HFFc6 (cell line): ENCODE measurements around the gene ZFP91. TPM values are rescaled to one million over a fixed set of nuclear protein-coding genes. Genes with fewer than 3 reads are reported as not detected.
A peak's percentile ranks its signal among the peaks of the same experiment; 100 is the strongest.

Experiments used
- DNase-seq: peaks from one replicate; pipeline ENCODE4 v3.0.0-alpha.2; 2018
- H3K27ac Mint-ChIP-seq: 2 replicates; pipeline ENCODE4 v1.8.0; 2020; ENCODE audit warnings: mild to moderate bottlenecking, mixed read lengths
- H3K27me3 Mint-ChIP-seq: 2 replicates; pipeline ENCODE4 v1.8.0; 2021; ENCODE audit warnings: mild to moderate bottlenecking, moderate library complexity, mixed read lengths; ENCODE audit not compliant: insufficient read depth
- H3K36me3 Mint-ChIP-seq: 2 replicates; pipeline ENCODE4 v1.8.0; 2021; ENCODE audit warnings: low read depth, mixed read lengths
- H3K4me1 Mint-ChIP-seq: 2 replicates; pipeline ENCODE4 v1.8.0; 2020; ENCODE audit warnings: low read depth, mixed read lengths
- H3K4me3 Mint-ChIP-seq: 2 replicates; pipeline ENCODE4 v1.8.0; 2020; ENCODE audit warnings: mild to moderate bottlenecking, moderate library complexity, mixed read lengths
- H3K9me3 Mint-ChIP-seq: 2 replicates; pipeline ENCODE4 v1.8.0; 2020; ENCODE audit warnings: mild to moderate bottlenecking, mixed read lengths
- total RNA-seq, 6 experiments: library from RNA; stranded (reverse); fragmentation: NEBNext Ultra II Directional; extraction: Animal tissue kit (Norgen Biotek cat#: 25700); gene quantifications; 2 replicates in 1 of 6; 3 replicates in 5 of 6; pipeline ENCODE4 v1.2.3, GENCODE V29; 2021
- TF ChIP-seq, protein P1 (sequence below): fragments of 200-600 bp; sonication (generic); IDR thresholded peaks from 2 replicates; pipeline ENCODE4 v1.5.0; 2021; ENCODE audit warnings: antibody characterized with exemption, mild to moderate bottlenecking

The ZFP91 gene
- total RNA-seq, 6 experiments from 2014 or later, result 51.9 to 69.1 (median 59.4) TPM

GRCh38 chr11:58591659-58592058 lies 12.8 kb downstream of the ZFP91 start:
- H3K4me1 Mint-ChIP-seq, result peaks cover 52% of the 10 kb centered on the region
- no peaks in the 10 kb centered on the region for H3K27me3 Mint-ChIP-seq
- H3K4me3 Mint-ChIP-seq, result no peak overlapping the region
- no peak overlapping the region for H3K27ac Mint-ChIP-seq
- TF ChIP-seq, protein P1, sequence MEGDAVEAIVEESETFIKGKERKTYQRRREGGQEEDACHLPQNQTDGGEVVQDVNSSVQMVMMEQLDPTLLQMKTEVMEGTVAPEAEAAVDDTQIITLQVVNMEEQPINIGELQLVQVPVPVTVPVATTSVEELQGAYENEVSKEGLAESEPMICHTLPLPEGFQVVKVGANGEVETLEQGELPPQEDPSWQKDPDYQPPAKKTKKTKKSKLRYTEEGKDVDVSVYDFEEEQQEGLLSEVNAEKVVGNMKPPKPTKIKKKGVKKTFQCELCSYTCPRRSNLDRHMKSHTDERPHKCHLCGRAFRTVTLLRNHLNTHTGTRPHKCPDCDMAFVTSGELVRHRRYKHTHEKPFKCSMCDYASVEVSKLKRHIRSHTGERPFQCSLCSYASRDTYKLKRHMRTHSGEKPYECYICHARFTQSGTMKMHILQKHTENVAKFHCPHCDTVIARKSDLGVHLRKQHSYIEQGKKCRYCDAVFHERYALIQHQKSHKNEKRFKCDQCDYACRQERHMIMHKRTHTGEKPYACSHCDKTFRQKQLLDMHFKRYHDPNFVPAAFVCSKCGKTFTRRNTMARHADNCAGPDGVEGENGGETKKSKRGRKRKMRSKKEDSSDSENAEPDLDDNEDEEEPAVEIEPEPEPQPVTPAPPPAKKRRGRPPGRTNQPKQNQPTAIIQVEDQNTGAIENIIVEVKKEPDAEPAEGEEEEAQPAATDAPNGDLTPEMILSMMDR, result no peak
- DNase-seq, result no peak
- H3K36me3 Mint-ChIP-seq, result peaks cover 15% of the 10 kb centered on the region
- no peaks in the 10 kb centered on the region for H3K9me3 Mint-ChIP-seq

- Mint-ChIP-seq H3K27ac (no peak overlapping the region), H3K9me3 (no peaks in the 10 kb centered on the region), H3K36me3 (peaks cover 17% of the 10 kb centered on the region), H3K27me3 (no peaks in the 10 kb centered on the region), H3K4me1 (peaks cover 53% of the 10 kb centered on the region), H3K4me3 (no peak overlapping the region)
- no peak for DNase-seq
- TF ChIP-seq, protein P1, result no peak
These were observed 14.1 kb downstream of the ZFP91 start for GRCh38 chr11:58592760-58593472.

GRCh38 chr11:58594826-58595225 lies 16.0 kb downstream of the ZFP91 start:
- Mint-ChIP-seq H3K27ac (no peak overlapping the region), H3K27me3 (no peaks in the 10 kb centered on the region), H3K36me3 (peaks cover 24% of the 10 kb centered on the region), H3K4me3 (no peak overlapping the region), H3K9me3 (no peaks in the 10 kb centered on the region), H3K4me1 (peaks cover 50% of the 10 kb centered on the region)
- TF ChIP-seq, protein P1, result no peak
- DNase-seq, result no peak

GRCh38 chr11:58596621-58597020 lies 17.8 kb downstream of the ZFP91 start:
- Mint-ChIP-seq H3K27me3 (no peaks in the 10 kb centered on the region), H3K4me3 (no peak overlapping the region; the same call in 1 of the 2 replicates), H3K36me3 (peaks cover 21% of the 10 kb centered on the region), H3K9me3 (no peaks in the 10 kb centered on the region), H3K4me1 (peaks cover 57% of the 10 kb centered on the region), H3K27ac (peak overlapping the region; percentile 39; the same call in 1 of the 2 replicates)
- no peak for DNase-seq
- TF ChIP-seq, protein P1, result no peak

GRCh38 chr11:58597486-58598144 lies 18.8 kb downstream of the ZFP91 start:
- H3K4me1 Mint-ChIP-seq, result peaks cover 52% of the 10 kb centered on the region
- DNase-seq, result no peak
- peaks cover 25% of the 10 kb centered on the region for H3K36me3 Mint-ChIP-seq
- H3K27me3 Mint-ChIP-seq, result no peaks in the 10 kb centered on the region
- no peaks in the 10 kb centered on the region for H3K9me3 Mint-ChIP-seq
- no peak overlapping the region for H3K4me3 Mint-ChIP-seq
- peak overlapping the region; percentile 3; the same call in 1 of the 2 replicates for H3K27ac Mint-ChIP-seq
- TF ChIP-seq, protein P1, result no peak
